Fibroblast of lung (primary cell): Measurements from ENCODE around the gene LRP8.

Experiments
- EZH2 ChIP-seq: IDR thresholded peaks from 2 replicates; pipeline ENCODE4 v1.5.1; 2012; ENCODE audit warnings: low read length, control low read depth, mild to moderate bottlenecking; ENCODE audit errors: missing control alignments
- TF ChIP-seq, protein P1 (sequence below), 2 donors: IDR thresholded peaks in 1 of 2; conservative IDR thresholded peaks in 1 of 2; 1 replicate in 1 of 2; 2 replicates in 1 of 2; pipeline ENCODE4 v1.5.1; 2011 to 2012; ENCODE audit warnings: low read length in 2 of 2, control low read depth in 1 of 2, inconsistent platforms in 1 of 2, low read depth in 1 of 2, mild to moderate bottlenecking in 1 of 2

DNA sequence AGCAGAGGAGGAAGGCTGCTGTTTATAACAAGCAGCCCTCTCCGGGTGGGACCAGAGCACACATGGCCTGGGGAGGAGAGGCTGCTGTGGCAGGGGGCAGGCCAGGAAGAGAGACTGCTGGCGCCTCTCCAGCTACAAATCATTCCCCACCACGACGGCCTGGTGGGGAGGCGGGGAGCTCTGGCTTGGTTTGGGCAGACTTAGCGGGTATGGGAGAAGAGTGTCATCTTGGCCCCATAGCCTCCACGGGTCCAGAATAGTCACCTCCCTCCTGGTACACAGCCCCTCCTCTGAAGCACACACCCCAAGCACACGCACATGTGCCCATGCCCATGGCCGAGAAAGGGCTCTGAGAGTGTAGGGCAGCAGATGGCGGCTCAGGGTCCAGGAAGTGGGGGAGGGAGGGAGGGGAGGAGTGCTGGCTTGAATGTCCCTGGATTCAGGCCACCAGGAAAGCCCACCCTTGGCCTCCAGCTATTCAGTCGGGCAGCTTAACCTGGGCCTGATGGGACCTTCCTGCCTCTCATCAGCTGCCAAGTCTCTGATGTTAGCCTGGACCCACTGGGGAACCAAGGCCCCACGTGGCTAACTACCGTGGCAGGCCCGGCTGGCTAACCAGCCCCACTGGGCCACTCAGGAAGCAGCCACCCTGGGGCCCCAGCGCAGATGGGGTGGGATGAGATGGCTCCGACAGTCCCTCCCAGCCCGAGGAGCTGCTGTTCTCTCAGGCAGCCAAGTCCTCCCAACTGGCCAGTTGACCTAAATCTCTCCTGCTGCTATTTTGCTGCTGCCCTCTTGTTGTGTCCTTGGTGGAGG is 10.9 kb downstream of the LRP8 start:
- no peak for TF ChIP-seq EZH2
- TF ChIP-seq, protein P1, sequence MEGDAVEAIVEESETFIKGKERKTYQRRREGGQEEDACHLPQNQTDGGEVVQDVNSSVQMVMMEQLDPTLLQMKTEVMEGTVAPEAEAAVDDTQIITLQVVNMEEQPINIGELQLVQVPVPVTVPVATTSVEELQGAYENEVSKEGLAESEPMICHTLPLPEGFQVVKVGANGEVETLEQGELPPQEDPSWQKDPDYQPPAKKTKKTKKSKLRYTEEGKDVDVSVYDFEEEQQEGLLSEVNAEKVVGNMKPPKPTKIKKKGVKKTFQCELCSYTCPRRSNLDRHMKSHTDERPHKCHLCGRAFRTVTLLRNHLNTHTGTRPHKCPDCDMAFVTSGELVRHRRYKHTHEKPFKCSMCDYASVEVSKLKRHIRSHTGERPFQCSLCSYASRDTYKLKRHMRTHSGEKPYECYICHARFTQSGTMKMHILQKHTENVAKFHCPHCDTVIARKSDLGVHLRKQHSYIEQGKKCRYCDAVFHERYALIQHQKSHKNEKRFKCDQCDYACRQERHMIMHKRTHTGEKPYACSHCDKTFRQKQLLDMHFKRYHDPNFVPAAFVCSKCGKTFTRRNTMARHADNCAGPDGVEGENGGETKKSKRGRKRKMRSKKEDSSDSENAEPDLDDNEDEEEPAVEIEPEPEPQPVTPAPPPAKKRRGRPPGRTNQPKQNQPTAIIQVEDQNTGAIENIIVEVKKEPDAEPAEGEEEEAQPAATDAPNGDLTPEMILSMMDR (conservative IDR thresholded peaks at IDR 0.05 in 1 of 2, IDR thresholded peaks at IDR 0.05 in 1 of 2; ENCODE audit: low read depth in 1 of 2, low read length in 2 of 2) = no peak
